NCI-H146 treated with DMSO at 0.1 percent for 48 hours (cell line): Measurements from ENCODE around the gene TSG101.

Experiments
- DNase-seq: peaks from one replicate; lab custom pipeline; 2025; ENCODE audit not compliant: unreplicated experiment; lab: John Stamatoyannopoulos, UW

The TSG101 gene

GRCh38 chr11:18526521-18527296 lies at the start of gene TSG101:
TSG101 (minus strand) TSS chr11:18526942; CDS start chr11:18526816, 126 bp downstream.
- peak; percentile 82 for DNase-seq

- no peak for DNase-seq
These were observed 48.6 kb upstream of the TSG101 start for GRCh38 chr11:18575361-18575760.

- DNase-seq: no peak
These were observed 40.3 kb upstream of the TSG101 start for GRCh38 chr11:18567081-18567480.

- DNase-seq: no peak
These were observed 39.7 kb upstream of the TSG101 start for GRCh38 chr11:18566406-18566805.

GRCh38 chr11:18564149-18564548 lies 37.4 kb upstream of the TSG101 start:
- DNase-seq: no peak

GRCh38 chr11:18563090-18563730 lies 36.5 kb upstream of the TSG101 start:
- no peak for DNase-seq

- DNase-seq: no peak
These were observed 21.3 kb upstream of the TSG101 start for GRCh38 chr11:18548001-18548400.

- DNase-seq: peak; percentile 41
These were observed 13.7 kb upstream of the TSG101 start for GRCh38 chr11:18540207-18541009.

GRCh38 chr11:18536209-18536608 lies 9.5 kb upstream of the TSG101 start:
- DNase-seq: no peak

GRCh38 chr11:18534245-18534644 lies 7.5 kb upstream of the TSG101 start:
- no peak for DNase-seq

GRCh38 chr11:18533365-18533764 lies 6.6 kb upstream of the TSG101 start:
- DNase-seq: no peak

GRCh38 chr11:18527512-18527911 lies 770 bp upstream of the TSG101 start:
- DNase-seq: no peak

- DNase-seq: no peak
These were observed 617 bp downstream of the TSG101 start for GRCh38 chr11:18526130-18526520.

GRCh38 chr11:18524248-18524647 lies 2.5 kb downstream of the TSG101 start:
- no peak for DNase-seq

GRCh38 chr11:18523084-18523483 lies 3.7 kb downstream of the TSG101 start:
- no peak for DNase-seq

- DNase-seq: no peak
These were observed 4.4 kb downstream of the TSG101 start for GRCh38 chr11:18522388-18522787.

- DNase-seq: no peak
These were observed 5.6 kb downstream of the TSG101 start for GRCh38 chr11:18521122-18521521.

- no peak for DNase-seq
These were observed 24.4 kb downstream of the TSG101 start for GRCh38 chr11:18502352-18502751.

GRCh38 chr11:18501629-18502028 lies 25.1 kb downstream of the TSG101 start:
- DNase-seq: no peak

GRCh38 chr11:18498039-18498438 lies 28.7 kb downstream of the TSG101 start:
- DNase-seq: no peak

- no peak for DNase-seq
These were observed 31.0 kb downstream of the TSG101 start for GRCh38 chr11:18495703-18496102.

- DNase-seq: no peak
These were observed 31.5 kb downstream of the TSG101 start for GRCh38 chr11:18495271-18495670.
